TTC549 (cell line): ENCODE measurements around the gene POU2F2.
A peak's percentile ranks its signal among the peaks of the same experiment; 100 is the strongest.
"Not testable (repeated sequence)": the region's sequence is repeated elsewhere in the genome, so short reads cannot be mapped to it uniquely, and the experiment has no call there.

Experiments used
- FAIRE-seq: peaks from 2 replicates; lab custom pipeline; 2012; peaks lifted over from hg19 to GRCh38; lab: Jason Lieb, UNC

The POU2F2 gene

GRCh38 chr19:42124386-42124901 is 7.8 kb downstream of the POU2F2 start:
- FAIRE-seq = no peak

- FAIRE-seq = no peak
These were observed 8.5 kb downstream of the POU2F2 start for GRCh38 chr19:42123765-42124164.

GRCh38 chr19:42122691-42123607 is 9.3 kb downstream of the POU2F2 start:
- FAIRE-seq = no peak

GRCh38 chr19:42121656-42122069 is 10.6 kb downstream of the POU2F2 start:
- FAIRE-seq = no peak

- FAIRE-seq = no peak
These were observed 11.1 kb downstream of the POU2F2 start for GRCh38 chr19:42121036-42121621.

- no peak for FAIRE-seq
These were observed 11.8 kb downstream of the POU2F2 start for GRCh38 chr19:42120276-42120980.

GRCh38 chr19:42117076-42117475 is 15.2 kb downstream of the POU2F2 start:
- FAIRE-seq = no peak

- FAIRE-seq = no peak
These were observed 15.8 kb downstream of the POU2F2 start for GRCh38 chr19:42116308-42117075.

- FAIRE-seq = no peak
These were observed 16.5 kb downstream of the POU2F2 start for GRCh38 chr19:42115705-42116104.

- no peak for FAIRE-seq
These were observed 17.0 kb downstream of the POU2F2 start for GRCh38 chr19:42115219-42115618.

- FAIRE-seq = no peak
These were observed 17.8 kb downstream of the POU2F2 start for GRCh38 chr19:42114412-42114811.

- FAIRE-seq = no peak
These were observed 18.5 kb downstream of the POU2F2 start for GRCh38 chr19:42113641-42114348.

- no peak for FAIRE-seq
These were observed 20.4 kb downstream of the POU2F2 start for GRCh38 chr19:42111811-42112210.

GRCh38 chr19:42111384-42111783 is 20.9 kb downstream of the POU2F2 start:
- FAIRE-seq = no peak

- no peak for FAIRE-seq
These were observed 21.6 kb downstream of the POU2F2 start for GRCh38 chr19:42110658-42111057.

GRCh38 chr19:42109896-42110295 is 22.4 kb downstream of the POU2F2 start:
- FAIRE-seq = no peak

- peak; percentile 54 for FAIRE-seq
These were observed 23.5 kb downstream of the POU2F2 start for GRCh38 chr19:42108527-42109389.

- no peak for FAIRE-seq
These were observed 26.9 kb downstream of the POU2F2 start for GRCh38 chr19:42105368-42105767.

- FAIRE-seq = no peak
These were observed 29.4 kb downstream of the POU2F2 start for GRCh38 chr19:42102877-42103276.

GRCh38 chr19:42100241-42100640 is 32.0 kb downstream of the POU2F2 start:
- not testable (repeated sequence) for FAIRE-seq
